Chondrocyte (in vitro differentiated cells): ENCODE results near the gene LRFN4. TPM values are rescaled to one million over a fixed set of nuclear protein-coding genes. Genes with fewer than 3 reads are reported as not detected.

Experiments
- DNase-seq: peaks from one replicate; pipeline ENCODE4 v3.0.0; 2021; ENCODE audit warnings: mixed read lengths, low spot score
- H3K27ac Mint-ChIP-seq: one replicate; pipeline ENCODE4 v1.8.0; 2021; ENCODE audit warnings: mild to moderate bottlenecking, moderate library complexity, mixed read lengths; ENCODE audit not compliant: unreplicated experiment
- H3K27me3 Mint-ChIP-seq: 2 replicates; pipeline ENCODE4 v1.8.0; 2021; ENCODE audit warnings: low read depth, mixed read lengths
- H3K36me3 Mint-ChIP-seq: 2 replicates; pipeline ENCODE4 v1.8.0; 2021; ENCODE audit warnings: low read depth, mixed read lengths
- H3K4me1 Mint-ChIP-seq: 2 replicates; pipeline ENCODE4 v1.8.0; 2021; ENCODE audit warnings: low read depth, mild to moderate bottlenecking, mixed read lengths
- H3K4me3 Mint-ChIP-seq: one replicate; pipeline ENCODE4 v1.8.0; 2021; ENCODE audit warnings: mild to moderate bottlenecking, moderate library complexity, mixed read lengths; ENCODE audit not compliant: unreplicated experiment
- H3K9me3 Mint-ChIP-seq: 2 replicates; pipeline ENCODE4 v1.8.0; 2021; ENCODE audit warnings: low read depth, mixed read lengths
- total RNA-seq: library from RNA; stranded (reverse); gene quantifications from 3 replicates; pipeline ENCODE4 v1.2.1, GENCODE V29; 2021
- TF ChIP-seq, protein P1 (sequence below): fragments of 200-600 bp; sonication (generic); IDR thresholded peaks from 2 replicates; pipeline ENCODE4 v1.5.0; 2021; ENCODE audit warnings: antibody characterized with exemption, mild to moderate bottlenecking, moderate library complexity

The LRFN4 gene
- total RNA-seq, 1 donor from 2014 or later: 47.2 TPM

DNA sequence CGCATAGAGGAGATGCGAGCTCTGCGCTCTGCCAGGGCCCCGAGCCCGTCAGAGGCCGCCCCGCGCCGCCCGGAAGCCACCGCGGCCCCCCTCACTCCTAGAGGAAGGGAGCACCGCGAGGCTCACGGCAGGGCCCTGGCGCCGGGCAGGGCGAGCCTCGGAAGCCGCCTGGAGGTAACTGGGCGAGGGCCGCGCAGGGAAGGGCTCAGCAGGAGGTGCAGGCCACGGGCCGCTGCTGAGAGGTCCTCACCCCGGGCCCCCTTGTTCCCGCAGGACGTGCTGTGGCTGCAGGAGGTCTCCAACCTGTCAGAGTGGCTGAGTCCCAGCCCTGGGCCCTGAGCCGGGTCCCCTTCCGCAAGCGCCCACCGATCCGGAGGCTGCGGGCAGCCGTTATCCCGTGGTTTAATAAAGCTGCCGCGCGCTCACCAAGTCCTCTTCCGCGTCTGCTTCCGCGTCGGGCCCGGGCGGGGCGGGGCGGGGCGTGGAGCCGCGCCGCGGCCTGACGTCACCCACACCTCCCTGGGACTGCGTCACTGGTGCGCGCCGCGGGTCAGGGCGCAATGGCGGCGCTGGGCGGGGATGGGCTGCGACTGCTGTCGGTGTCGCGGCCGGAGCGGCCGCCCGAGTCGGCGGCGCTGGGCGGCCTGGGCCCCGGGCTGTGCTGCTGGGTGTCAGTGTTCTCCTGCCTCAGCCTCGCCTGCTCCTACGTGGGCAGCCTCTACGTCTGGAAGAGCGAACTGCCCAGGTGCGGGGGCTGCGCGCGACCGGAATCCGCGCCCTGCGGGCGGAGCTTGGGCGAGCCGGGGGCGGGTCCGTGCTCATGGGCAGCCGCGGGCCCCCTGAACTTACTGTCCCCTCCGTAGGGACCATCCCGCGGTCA is 13.7 kb upstream of the LRFN4 start, which contains the start of gene RCE1:
Gene RCE1 (plus strand): TSS at position 546 of the 880 bp plus-strand sequence. CDS start 15 bp downstream, at position 561.
- Mint-ChIP-seq H3K4me1 (peaks cover 41% of the 10 kb centered on the region), H3K27me3 (no peaks in the 10 kb centered on the region), H3K27ac (peak within 1 kb of the TSS; percentile 92), H3K4me3 (peak within 1 kb of the TSS; percentile 90), H3K36me3 (peaks cover 4% of the 10 kb centered on the region), H3K9me3 (no peaks in the 10 kb centered on the region)
- DNase-seq: peak; percentile 96
- TF ChIP-seq, protein P1, sequence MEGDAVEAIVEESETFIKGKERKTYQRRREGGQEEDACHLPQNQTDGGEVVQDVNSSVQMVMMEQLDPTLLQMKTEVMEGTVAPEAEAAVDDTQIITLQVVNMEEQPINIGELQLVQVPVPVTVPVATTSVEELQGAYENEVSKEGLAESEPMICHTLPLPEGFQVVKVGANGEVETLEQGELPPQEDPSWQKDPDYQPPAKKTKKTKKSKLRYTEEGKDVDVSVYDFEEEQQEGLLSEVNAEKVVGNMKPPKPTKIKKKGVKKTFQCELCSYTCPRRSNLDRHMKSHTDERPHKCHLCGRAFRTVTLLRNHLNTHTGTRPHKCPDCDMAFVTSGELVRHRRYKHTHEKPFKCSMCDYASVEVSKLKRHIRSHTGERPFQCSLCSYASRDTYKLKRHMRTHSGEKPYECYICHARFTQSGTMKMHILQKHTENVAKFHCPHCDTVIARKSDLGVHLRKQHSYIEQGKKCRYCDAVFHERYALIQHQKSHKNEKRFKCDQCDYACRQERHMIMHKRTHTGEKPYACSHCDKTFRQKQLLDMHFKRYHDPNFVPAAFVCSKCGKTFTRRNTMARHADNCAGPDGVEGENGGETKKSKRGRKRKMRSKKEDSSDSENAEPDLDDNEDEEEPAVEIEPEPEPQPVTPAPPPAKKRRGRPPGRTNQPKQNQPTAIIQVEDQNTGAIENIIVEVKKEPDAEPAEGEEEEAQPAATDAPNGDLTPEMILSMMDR: no peak

DNA sequence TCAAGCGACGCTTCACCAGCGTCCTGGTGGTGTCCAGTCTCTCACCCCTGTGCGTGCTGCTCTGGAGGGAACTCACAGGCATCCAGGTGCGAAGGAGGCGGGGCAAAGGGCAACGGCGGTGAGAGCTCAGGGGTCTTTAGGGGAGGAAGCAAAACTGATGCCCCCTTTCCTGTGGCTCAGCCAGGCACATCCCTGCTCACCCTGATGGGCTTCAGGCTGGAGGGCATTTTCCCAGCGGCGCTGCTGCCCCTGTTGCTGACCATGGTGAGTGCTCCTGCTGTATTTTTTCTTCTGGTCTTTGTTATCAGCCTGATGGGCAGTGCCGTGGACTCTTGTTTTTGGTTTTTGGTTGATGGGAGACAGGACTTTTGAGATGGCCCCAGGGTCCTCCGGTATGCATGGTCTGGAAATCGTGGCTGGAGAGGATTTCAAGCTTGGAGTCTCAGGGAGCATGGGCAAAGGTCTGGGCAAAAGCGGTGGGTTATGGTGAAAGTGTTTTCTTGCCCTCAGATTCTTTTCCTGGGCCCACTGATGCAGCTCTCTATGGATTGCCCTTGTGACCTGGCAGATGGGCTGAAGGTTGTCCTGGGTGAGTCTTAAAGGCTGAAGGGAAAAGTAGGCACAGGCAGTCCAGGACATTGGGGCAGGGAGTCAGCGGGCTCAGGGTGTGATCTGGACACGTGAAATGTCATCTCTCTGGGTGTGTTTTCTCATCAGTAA is 12.9 kb upstream of the LRFN4 start:
- no peak for DNase-seq
- TF ChIP-seq, protein P1: no peak
- Mint-ChIP-seq H3K27me3 (no peaks in the 10 kb centered on the region), H3K36me3 (peaks cover 4% of the 10 kb centered on the region), H3K4me3 (peak overlapping the region; percentile 80), H3K4me1 (peaks cover 41% of the 10 kb centered on the region), H3K27ac (peak overlapping the region; percentile 76), H3K9me3 (no peaks in the 10 kb centered on the region)

DNA sequence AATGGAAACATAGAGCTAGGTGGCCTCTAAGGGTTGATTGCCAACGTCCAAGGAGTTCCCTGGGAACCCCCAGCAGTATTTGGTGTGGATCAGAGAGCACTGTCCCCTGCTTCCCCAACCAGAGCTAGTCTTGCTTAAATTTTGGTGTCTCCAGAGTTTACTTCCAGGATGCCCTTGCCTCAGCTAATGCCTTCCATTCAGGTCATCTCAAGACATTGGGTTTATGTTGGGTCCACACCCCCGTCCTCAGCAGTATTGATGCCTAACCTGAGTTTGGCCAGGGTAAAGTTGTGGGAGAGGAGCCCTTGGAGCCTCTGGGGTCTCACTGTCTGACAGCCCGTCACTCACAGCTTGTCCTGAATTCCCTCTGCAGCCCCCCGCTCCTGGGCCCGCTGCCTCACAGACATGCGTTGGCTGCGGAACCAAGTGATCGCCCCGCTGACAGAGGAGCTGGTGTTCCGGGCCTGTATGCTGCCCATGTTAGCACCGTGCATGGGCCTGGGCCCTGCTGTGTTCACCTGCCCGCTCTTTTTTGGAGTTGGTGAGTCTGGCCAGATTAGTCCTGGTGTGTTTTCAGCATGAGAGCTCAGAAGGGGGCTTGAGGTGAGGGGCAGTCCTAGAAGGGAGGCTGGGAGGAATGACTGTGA is 12.2 kb upstream of the LRFN4 start:
- Mint-ChIP-seq H3K27ac (peak overlapping the region; percentile 76), H3K4me1 (peaks cover 41% of the 10 kb centered on the region)
- TF ChIP-seq, protein P1: no peak

DNA sequence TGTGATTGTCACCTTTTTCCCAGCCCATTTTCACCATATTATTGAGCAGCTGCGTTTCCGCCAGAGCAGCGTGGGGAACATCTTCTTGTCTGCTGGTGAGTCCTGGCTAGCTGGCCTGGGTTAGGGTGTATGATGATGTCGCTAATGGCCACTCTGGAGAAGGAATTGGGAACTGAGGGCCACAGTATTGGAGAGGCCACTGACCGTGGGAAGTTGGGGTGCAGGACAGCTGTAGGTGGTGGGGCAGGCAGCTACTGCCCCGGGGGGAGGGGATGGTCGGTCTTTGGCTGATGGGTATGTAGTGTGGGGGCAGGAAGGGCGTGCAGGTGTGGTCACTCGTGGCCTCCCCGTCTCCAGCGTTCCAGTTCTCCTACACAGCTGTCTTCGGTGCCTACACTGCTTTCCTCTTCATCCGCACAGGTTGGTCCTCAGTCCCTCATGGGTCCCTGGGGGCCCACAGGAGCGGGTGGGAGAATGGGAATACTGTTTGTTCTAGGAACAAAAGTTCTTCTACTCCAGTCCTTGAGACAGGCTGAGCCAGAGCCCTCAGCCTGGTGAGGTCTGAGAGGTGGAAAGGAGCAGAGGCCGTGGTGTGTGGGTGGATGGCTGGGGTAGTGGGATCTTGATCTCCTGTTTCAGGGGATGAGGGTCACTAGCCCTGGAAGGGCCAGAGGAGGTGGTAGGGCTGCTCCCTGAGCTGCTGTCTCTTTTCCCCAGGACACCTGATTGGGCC is 11.6 kb upstream of the LRFN4 start:
- Mint-ChIP-seq H3K36me3 (peaks cover 4% of the 10 kb centered on the region), H3K27me3 (no peaks in the 10 kb centered on the region), H3K27ac (peak overlapping the region; percentile 32), H3K4me3 (peak overlapping the region; percentile 80), H3K9me3 (no peaks in the 10 kb centered on the region), H3K4me1 (peaks cover 37% of the 10 kb centered on the region)
- DNase-seq: no peak
- TF ChIP-seq, protein P1: no peak

More for the DNA sequence above, 12.2 kb upstream of the LRFN4 start:
- Mint-ChIP-seq H3K36me3 (peaks cover 4% of the 10 kb centered on the region), H3K4me3 (peak overlapping the region; percentile 80), H3K27me3 (no peaks in the 10 kb centered on the region), H3K9me3 (no peaks in the 10 kb centered on the region)
- no peak for DNase-seq
